D341Med (cell line): Measurements from ENCODE around the gene MYO9B.
A peak's percentile ranks its signal among the peaks of the same experiment; 100 is the strongest.

Experiments
- DNase-seq: peaks from one replicate; pipeline ENCODE4 v3.0.0; 2012; ENCODE audit warnings: low spot score

The MYO9B gene

DNA sequence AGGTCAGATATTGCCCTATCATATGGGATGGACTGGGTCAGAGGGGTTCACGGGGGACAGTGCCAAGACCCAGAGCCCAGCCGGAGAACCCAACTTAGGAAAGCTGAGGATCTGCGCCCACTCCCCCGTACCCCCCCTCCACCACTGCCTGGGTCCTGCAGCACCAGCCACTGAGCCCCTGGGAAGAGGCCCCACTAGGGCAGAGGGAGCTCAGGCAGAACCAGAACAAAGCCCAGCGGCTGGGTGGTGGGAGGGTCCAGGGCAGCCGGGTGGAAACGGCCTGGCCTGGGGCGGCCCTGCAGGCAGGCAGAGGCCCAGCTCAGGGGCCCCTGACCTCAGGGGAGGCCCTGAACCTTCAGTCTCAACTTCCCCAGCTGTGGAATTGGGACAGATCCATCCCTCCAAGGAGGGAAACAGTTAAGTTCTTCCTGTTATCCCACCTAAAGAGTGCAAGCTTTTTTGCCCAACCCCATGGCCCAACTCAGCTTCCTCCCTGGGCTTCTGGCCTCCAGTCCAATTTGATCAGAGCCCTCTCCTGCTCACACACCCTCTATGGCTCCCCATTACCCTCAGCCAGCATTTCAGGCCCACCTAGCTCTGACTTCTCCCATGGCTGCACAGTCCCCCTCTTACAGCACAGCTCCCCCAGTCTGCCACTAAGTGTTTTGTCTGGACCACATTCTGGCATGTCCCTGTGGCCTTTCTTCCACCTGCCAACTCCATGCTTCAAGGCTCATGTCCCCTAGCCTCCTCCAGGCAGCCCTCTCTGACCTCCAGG is 167.0 kb downstream of the MYO9B start:
- DNase-seq = no peak

- peak; percentile 24 for DNase-seq
Observed at GRCh38 chr19:17243211-17243829, 167.7 kb downstream of the MYO9B start.

- no peak for DNase-seq
Observed at GRCh38 chr19:17243830-17244617, 168.4 kb downstream of the MYO9B start.

- DNase-seq = no peak
Observed at GRCh38 chr19:17244618-17245534, 169.3 kb downstream of the MYO9B start.

GRCh38 chr19:17245535-17245984 is 170.0 kb downstream of the MYO9B start, which contains the start of gene NR2F6:
Gene NR2F6 (minus strand): TSS chr19:17245919. CDS start chr19:17245220, 699 bp downstream.
- no peak for DNase-seq

DNA sequence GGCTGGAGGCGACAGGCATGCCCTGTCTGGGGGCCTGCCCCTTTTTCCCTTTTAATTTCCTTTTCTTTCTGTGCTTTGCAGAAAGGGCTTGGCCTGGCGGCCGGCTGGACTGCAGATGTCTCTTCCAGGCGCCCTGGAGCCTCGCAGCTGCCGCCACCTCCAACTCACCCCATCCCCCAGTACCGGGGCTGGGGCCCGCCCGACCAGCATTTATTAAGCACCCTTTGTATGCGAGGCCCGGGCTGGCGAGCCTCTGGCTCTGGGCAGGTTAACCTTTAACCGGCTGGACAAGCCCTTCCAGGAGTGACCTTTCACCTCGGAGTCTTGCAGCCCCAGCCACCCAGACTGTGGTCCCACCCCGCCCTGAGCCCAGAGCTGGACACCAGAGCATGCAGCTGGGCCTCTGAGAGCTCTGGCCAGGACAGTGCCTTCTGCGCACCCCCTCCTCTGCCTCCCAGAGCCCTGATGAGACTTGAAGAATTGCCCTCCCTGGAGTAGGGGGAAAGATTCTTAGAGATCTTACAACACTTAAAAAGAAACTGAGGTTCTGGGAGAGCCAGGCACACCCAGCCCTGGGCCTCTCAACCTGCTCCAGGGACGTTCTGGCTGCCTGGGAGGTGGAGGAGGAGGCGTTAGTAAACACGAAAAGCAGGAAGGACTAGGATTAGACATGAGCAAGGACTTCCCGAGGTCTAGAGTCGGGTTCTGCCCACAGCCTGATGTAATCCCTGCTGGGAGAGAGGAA is 171.3 kb downstream of the MYO9B start:
- no peak for DNase-seq

GRCh38 chr19:17248011-17248776 is 172.6 kb downstream of the MYO9B start:
- peak; percentile 75 for DNase-seq

- DNase-seq = no peak
Observed at GRCh38 chr19:17249887-17250548, 174.4 kb downstream of the MYO9B start.

DNA sequence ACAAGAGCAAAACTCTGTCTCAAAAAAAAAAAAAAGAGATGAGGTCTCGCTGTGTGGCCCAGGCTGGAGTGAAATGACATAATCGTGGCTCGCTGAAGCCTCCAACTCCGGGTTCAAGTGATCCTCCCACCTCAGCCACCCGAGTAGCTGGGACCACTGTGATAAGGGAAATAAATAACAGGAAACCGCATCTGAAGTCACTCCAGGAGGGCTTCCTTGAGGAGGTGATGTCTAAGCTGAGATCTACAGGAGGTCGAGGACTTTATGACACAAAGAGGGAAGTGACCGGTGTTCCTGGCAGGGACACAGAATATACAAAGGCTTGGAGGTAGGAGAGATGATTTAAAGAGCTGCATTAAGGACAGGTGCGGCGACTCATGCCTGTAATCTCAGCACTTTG is 179.1 kb downstream of the MYO9B start:
- DNase-seq = no peak

DNA sequence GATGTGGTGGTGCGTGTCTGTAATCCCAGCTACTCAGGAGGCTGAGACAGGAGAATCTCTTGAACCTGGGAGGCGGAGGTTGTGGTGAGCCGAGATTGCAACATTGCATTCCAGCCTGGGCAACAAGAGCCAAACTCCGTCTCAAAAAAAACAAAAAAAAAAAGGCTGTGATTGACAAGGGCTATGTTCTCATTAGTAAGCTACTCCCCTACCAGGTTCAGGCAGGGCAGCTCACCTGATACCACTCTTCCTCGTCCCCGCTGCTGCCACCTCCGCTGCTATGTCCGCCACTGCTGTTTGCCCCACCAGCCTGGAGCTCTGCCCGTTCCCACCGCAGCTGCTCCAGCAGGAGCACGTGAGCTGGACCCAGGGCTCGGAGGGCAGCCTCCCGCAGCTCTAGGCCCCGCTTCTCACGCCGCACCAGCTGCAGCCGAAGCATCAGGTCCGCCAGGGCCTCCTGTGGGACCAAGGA is 179.6 kb downstream of the MYO9B start:
- no peak for DNase-seq

DNA sequence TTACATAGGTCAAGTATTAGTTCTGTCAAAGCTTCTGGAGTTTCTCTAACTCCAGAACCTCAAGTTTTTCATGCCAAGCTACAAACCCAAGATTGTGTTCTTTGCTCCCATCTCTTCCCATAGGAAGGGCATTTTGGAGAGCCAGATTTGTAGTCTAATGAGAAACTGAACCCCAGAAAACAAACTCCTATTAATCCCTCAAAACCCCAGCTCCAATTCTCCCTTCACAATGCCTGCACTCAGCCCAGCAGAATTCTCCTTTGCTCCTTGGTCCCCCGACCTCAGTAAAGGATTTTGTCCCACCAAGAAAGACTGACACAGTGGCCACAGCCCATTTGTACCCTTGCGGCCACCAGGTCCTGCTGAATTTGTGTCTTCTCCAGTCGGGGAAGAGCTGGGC is 180.6 kb downstream of the MYO9B start:
- DNase-seq = no peak

GRCh38 chr19:17259118-17259780 is 183.7 kb downstream of the MYO9B start:
- no peak for DNase-seq

GRCh38 chr19:17259934-17260333 is 184.4 kb downstream of the MYO9B start:
- DNase-seq = peak; percentile 16

DNA sequence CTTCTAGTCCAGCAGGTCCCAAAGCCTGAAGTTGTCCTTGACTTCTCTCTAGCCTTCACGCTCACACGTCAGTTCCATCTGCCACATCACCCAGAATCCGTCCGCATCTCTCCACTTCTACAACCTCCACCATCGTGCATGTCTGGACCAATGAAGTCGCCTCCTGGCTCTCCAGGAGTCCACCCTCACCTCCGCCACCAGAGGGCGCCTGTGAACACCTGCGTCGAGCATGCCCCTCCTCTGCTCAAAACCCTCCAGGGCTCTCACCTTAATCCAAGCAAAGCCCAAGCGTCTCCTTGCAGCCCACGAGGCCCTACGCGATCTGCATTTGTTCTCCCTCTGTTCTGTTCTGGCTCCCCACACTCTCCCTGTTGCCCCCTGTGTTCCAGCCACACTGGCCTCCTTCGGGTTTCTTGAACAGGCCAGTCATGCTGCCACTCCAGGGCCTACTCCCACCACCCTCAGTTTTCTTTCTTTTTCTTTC is 185.3 kb downstream of the MYO9B start:
- peak; percentile 92 for DNase-seq

DNA sequence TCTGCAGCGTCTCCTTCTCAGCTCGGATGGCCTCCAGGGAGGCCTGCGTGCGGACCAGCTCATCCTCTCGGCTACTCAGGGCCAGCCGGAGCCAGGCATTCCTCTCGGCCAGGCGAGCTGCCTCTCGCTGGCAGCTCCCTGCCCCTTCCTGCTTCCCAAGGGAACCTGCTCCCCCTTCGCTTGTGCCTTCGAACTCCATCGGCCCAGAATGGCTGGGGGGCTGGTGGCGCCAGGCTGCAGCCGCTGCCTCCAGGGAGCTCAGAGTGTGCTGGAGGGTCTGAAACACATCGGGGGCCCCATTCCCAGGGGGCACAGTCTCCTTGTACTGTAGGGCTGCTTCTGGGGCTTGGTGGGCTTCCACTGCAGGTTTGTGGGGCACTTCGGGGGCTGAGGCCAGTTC is 187.0 kb downstream of the MYO9B start:
- DNase-seq = peak; percentile 14
